Liver (tissue), 9 donors: ENCODE measurements around the gene SUPT6H. TPM values are rescaled to one million over a fixed set of nuclear protein-coding genes. Genes with fewer than 3 reads are reported as not detected.
A peak's percentile ranks its signal among the peaks of the same experiment; 100 is the strongest.

Experiments
- DNase-seq: peaks from one replicate; pipeline ENCODE4 v3.0.0-alpha.2; 2017; ENCODE audit warnings: low spot score
- H3K27ac ChIP-seq, 2 donors: one replicate each; pipeline ENCODE4 v1.7.0; 2013; ENCODE audit warnings: inconsistent platforms in 2 of 2, low read length in 2 of 2, control low read depth in 1 of 2, low read depth in 1 of 2, mild to moderate bottlenecking in 1 of 2
- H3K27me3 ChIP-seq, 4 donors: one replicate each; pipeline versions ENCODE4 v1.6.1 to v1.7.0; 2013; ENCODE audit warnings: low read length in 3 of 4, inconsistent platforms in 1 of 4, mild to moderate bottlenecking in 1 of 4, moderate library complexity in 1 of 4; ENCODE audit not compliant: control insufficient read depth in 4 of 4, insufficient read depth in 4 of 4
- H3K36me3 ChIP-seq, 4 donors: one replicate each; pipeline versions ENCODE4 v1.6.1 to v1.7.0; 2013; ENCODE audit warnings: low read length in 3 of 4, mild to moderate bottlenecking in 3 of 4, low read depth in 1 of 4, moderate library complexity in 1 of 4; ENCODE audit not compliant: control insufficient read depth in 4 of 4, insufficient read depth in 3 of 4
- H3K4me1 ChIP-seq, 4 donors: one replicate each; pipeline versions ENCODE4 v1.6.1 to v1.7.0; 2013; ENCODE audit warnings: low read length in 3 of 4, mild to moderate bottlenecking in 3 of 4, moderate library complexity in 1 of 4; ENCODE audit not compliant: control insufficient read depth in 4 of 4, insufficient read depth in 4 of 4
- H3K4me3 ChIP-seq, 3 donors: one replicate each; pipeline versions ENCODE4 v1.6.1 to v1.7.0; 2013; ENCODE audit warnings: low read length in 3 of 3, control low read depth in 1 of 3, low read depth in 1 of 3, mild to moderate bottlenecking in 1 of 3
- H3K9ac ChIP-seq, 2 donors: one replicate each; pipeline ENCODE4 v1.7.0; 2013; ENCODE audit warnings: low read length in 2 of 2, mild to moderate bottlenecking in 2 of 2, moderate library complexity in 2 of 2, control low read depth in 1 of 2, low read depth in 1 of 2
- H3K9me3 ChIP-seq, 4 donors: one replicate each; pipeline versions ENCODE4 v1.6.1 to v1.7.0; 2013; ENCODE audit warnings: low read length in 3 of 4; ENCODE audit not compliant: control insufficient read depth in 4 of 4
- CTCF ChIP-seq: fragments of 150-350 bp; IDR thresholded peaks from 2 replicates; pipeline ENCODE4 v1.5.1; 2017; ENCODE audit warnings: improper control_type of control experiment, low read depth, low read length; ENCODE audit not compliant: missing input control
- EGR1 ChIP-seq, 2 donors: IDR thresholded peaks; 2 replicates each; pipeline ENCODE4 v1.6.1; 2016 to 2018; ENCODE audit warnings: antibody characterized with exemption in 2 of 2, low read depth in 2 of 2
- FOXA1 ChIP-seq: IDR thresholded peaks from 2 replicates; pipeline ENCODE4 v1.6.1; 2016; ENCODE audit warnings: antibody characterized with exemption
- FOXA2 ChIP-seq: IDR thresholded peaks from 2 replicates; pipeline ENCODE4 v1.6.1; 2016; ENCODE audit warnings: antibody characterized with exemption
- GABPA ChIP-seq, 2 donors: IDR thresholded peaks in 1 of 2; conservative IDR thresholded peaks in 1 of 2; 2 replicates each; pipeline ENCODE4 v1.6.1; 2016; ENCODE audit warnings: antibody characterized with exemption in 2 of 2, mild to moderate bottlenecking in 1 of 2, moderate library complexity in 1 of 2
- HNF4A ChIP-seq, 2 donors: conservative IDR thresholded peaks; 2 replicates each; pipeline ENCODE4 v1.6.1; 2016; ENCODE audit warnings: antibody characterized with exemption in 2 of 2, mild to moderate bottlenecking in 2 of 2
- HNF4G ChIP-seq: IDR thresholded peaks from 2 replicates; pipeline ENCODE4 v1.6.1; 2016; ENCODE audit warnings: antibody characterized with exemption
- RAD21 ChIP-seq, 2 donors: IDR thresholded peaks; 2 replicates each; pipeline ENCODE4 v1.6.1; 2016; ENCODE audit warnings: antibody characterized with exemption in 2 of 2, mild to moderate bottlenecking in 2 of 2
- REST ChIP-seq: IDR thresholded peaks from 2 replicates; pipeline ENCODE4 v1.6.1; 2016; ENCODE audit warnings: antibody characterized with exemption, mild to moderate bottlenecking
- RXRA ChIP-seq, 2 donors: IDR thresholded peaks; 2 replicates each; pipeline ENCODE4 v1.6.1; 2017 to 2018; ENCODE audit warnings: antibody characterized with exemption in 2 of 2, mild to moderate bottlenecking in 1 of 2
- SP1 ChIP-seq: IDR thresholded peaks from 2 replicates; pipeline ENCODE4 v1.6.1; 2018; ENCODE audit warnings: antibody characterized with exemption, mild to moderate bottlenecking
- TAF1 ChIP-seq: conservative IDR thresholded peaks from 2 replicates; pipeline ENCODE4 v1.6.1; 2016; ENCODE audit warnings: antibody characterized with exemption, mild to moderate bottlenecking
- YY1 ChIP-seq: IDR thresholded peaks from 2 replicates; pipeline ENCODE4 v1.6.1; 2016; ENCODE audit warnings: antibody characterized with exemption, mild to moderate bottlenecking
- WGBS: extraction: QIAGEN DNeasy Blood & Tissue Kit; methylation state at CpG from one replicate; pipeline ENCODE4 v1.1.7; 2013; 5-methylcytosine and 5-hydroxymethylcytosine counted together
- polyA plus RNA-seq, 2 donors: library from polyadenylated mRNA; stranded (reverse) in 1 of 2; unstranded in 1 of 2; fragments of 200-250 nt in 1 of 2; fragments of >200 nt in 1 of 2; fragmentation: Nextera tagmentation in 1 of 2; extraction: Ambion mirVana in 1 of 2; gene quantifications; one replicate each; pipeline versions ENCODE4 v1.2.1 to v1.2.3, GENCODE V29; 2013 to 2015
- total RNA-seq, 2 donors: library from RNA; depleted of rRNA; stranded (reverse); fragments of >200 nt; gene quantifications; one replicate each; pipeline ENCODE4 v1.2.3, GENCODE V29; 2014
- TF ChIP-seq, protein P1 (sequence below): IDR thresholded peaks from 2 replicates; pipeline ENCODE4 v1.6.1; 2016; ENCODE audit warnings: antibody characterized with exemption
- TF ChIP-seq, protein P2 (sequence below): IDR thresholded peaks from 2 replicates; pipeline ENCODE4 v1.6.1; 2016; ENCODE audit warnings: antibody characterized with exemption
- donor health status: healthy.
- donor health status: healthy.
- donor health status: healthy.
- donor health status: healthy.
- donor health status: healthy.

The SUPT6H gene
- total RNA-seq = 10 to 100 TPM; 36.5 to 59.1 TPM
- polyA plus RNA-seq = 10 to 100 TPM; 10.6 to 24.1 TPM

GRCh38 chr17:28661635-28662526, at the start of gene SUPT6H, which contains the start of gene SDF2:
Gene SUPT6H (plus strand): TSS chr17:28662205. CDS start chr17:28673402, 11,197 bp downstream.
Gene SDF2 (minus strand): TSS chr17:28661906. CDS start chr17:28661876, 30 bp downstream.
- H3K4me3 ChIP-seq = peak within 1 kb of the TSS; percentile 61 to 89 (median 72)
- H3K4me1 ChIP-seq = peaks cover 6 to 34% (median 23%) of the 10 kb centered on the region in 4 donors
- TF ChIP-seq, protein P1, sequence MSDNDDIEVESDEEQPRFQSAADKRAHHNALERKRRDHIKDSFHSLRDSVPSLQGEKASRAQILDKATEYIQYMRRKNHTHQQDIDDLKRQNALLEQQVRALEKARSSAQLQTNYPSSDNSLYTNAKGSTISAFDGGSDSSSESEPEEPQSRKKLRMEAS = peak; percentile 51
- TF ChIP-seq HNF4A (conservative IDR thresholded peaks at IDR 0.05) (peak in 1 of 2 donors; percentile 3), GABPA (IDR thresholded peaks at IDR 0.05 in 1 of 2, conservative IDR thresholded peaks at IDR 0.05 in 1 of 2) (peak; percentile 87 to 97), RXRA (IDR thresholded peaks at IDR 0.05) (peak in 1 of 2 donors; percentile 10), YY1 (peak; percentile 92), SP1 (peak; percentile 32), FOXA2 (no peak), CTCF (no peak), EGR1 (IDR thresholded peaks at IDR 0.05; ENCODE audit: low read depth in 2 of 2) (peak; percentile 21 to 33)
- TF ChIP-seq, protein P2, sequence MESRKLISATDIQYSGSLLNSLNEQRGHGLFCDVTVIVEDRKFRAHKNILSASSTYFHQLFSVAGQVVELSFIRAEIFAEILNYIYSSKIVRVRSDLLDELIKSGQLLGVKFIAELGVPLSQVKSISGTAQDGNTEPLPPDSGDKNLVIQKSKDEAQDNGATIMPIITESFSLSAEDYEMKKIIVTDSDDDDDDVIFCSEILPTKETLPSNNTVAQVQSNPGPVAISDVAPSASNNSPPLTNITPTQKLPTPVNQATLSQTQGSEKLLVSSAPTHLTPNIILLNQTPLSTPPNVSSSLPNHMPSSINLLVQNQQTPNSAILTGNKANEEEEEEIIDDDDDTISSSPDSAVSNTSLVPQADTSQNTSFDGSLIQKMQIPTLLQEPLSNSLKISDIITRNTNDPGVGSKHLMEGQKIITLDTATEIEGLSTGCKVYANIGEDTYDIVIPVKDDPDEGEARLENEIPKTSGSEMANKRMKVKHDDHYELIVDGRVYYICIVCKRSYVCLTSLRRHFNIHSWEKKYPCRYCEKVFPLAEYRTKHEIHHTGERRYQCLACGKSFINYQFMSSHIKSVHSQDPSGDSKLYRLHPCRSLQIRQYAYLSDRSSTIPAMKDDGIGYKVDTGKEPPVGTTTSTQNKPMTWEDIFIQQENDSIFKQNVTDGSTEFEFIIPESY = peak; percentile 43
- no peaks in the 10 kb centered on the region for H3K27me3 ChIP-seq
- peak; percentile 95 for DNase-seq
- H3K9ac ChIP-seq = peak within 1 kb of the TSS; percentile 90 to 97
- no peaks in the 10 kb centered on the region for H3K9me3 ChIP-seq
- peak within 1 kb of the TSS; percentile 92 to 96 for H3K27ac ChIP-seq
- peaks cover 3 to 12% (median 8%) of the 10 kb centered on the region in 4 donors for H3K36me3 ChIP-seq
- under 1% methylated on average over 66 of the region's 66 CpGs for WGBS

DNA sequence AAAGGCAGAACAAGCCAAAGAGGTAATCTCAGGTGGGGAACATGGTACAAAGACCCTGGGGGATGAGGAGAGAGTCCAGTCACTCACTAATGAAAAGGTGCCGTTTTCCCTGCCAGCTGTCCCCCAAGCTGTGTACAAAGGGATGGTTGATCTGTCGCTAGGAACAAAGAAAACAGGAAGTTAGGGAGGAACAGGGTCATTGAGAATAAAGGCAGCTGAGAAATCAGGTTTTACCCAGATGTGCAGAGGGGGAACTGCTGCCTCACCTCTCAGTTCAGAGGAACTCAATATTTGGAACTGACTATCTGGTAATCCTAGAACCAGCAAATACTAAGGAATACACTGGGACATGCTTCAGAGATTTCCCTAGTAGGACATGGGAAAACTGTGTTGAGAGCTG, 49.5 kb upstream of the SUPT6H start:
- Histone ChIP-seq H3K27ac (no peak overlapping the region), H3K4me3 (no peak overlapping the region), H3K9me3 (no peaks in the 10 kb centered on the region), H3K4me1 (no peaks in the 10 kb centered on the region), H3K27me3 (no peaks in the 10 kb centered on the region), H3K9ac (no peak overlapping the region), H3K36me3 (peaks cover 14 to 56% (median 37%) of the 10 kb centered on the region in 4 donors)
- WGBS = 56% methylated on average over 2 of the region's 2 CpGs
- no peak for DNase-seq
- no peak for TF ChIP-seq HNF4G
- TF ChIP-seq TAF1 = no peak
- TF ChIP-seq YY1 = no peak
- TF ChIP-seq CTCF = no peak
- TF ChIP-seq REST = no peak
- no peak for TF ChIP-seq SP1
- TF ChIP-seq, protein P1 = no peak
- no peak for TF ChIP-seq FOXA2
- no peak for TF ChIP-seq GABPA (IDR thresholded peaks at IDR 0.05 in 1 of 2, conservative IDR thresholded peaks at IDR 0.05 in 1 of 2)
- TF ChIP-seq FOXA1 = no peak
- TF ChIP-seq RXRA (IDR thresholded peaks at IDR 0.05) = no peak
- TF ChIP-seq RAD21 (IDR thresholded peaks at IDR 0.05) = no peak
